Measurements from ENCODE around the gene GALNTL6. TPM values are rescaled to one million over a fixed set of nuclear protein-coding genes. Genes with fewer than 3 reads are reported as not detected.

The GALNTL6 gene
- total RNA-seq, 1 donor from 2014 or later: 0.61 TPM

- Mint-ChIP-seq H3K27me3 (ENCODE audit: low read depth, unreplicated experiment) (no peaks in the 10 kb centered on the region), H3K36me3 (ENCODE audit: low read depth, unreplicated experiment) (no peaks in the 10 kb centered on the region), H3K9me3 (ENCODE audit: unreplicated experiment) (peaks cover 1% of the 10 kb centered on the region), H3K4me1 (ENCODE audit: low read depth, unreplicated experiment) (no peaks in the 10 kb centered on the region), H3K27ac (ENCODE audit: unreplicated experiment) (no peak overlapping the region), H3K4me3 (ENCODE audit: unreplicated experiment) (no peak overlapping the region)
- no peaks in the 10 kb centered on the region for H3K27me3 ChIP-seq (ENCODE audit: insufficient read depth, low read length)
- H3K79me2 ChIP-seq (ENCODE audit: insufficient read depth, low read length): no peaks in the 10 kb centered on the region
- H3K4me3 ChIP-seq (ENCODE audit: insufficient read depth, low read depth, low read length): no peak overlapping the region
- no peaks in the 10 kb centered on the region for H3K4me1 ChIP-seq (ENCODE audit: insufficient read depth, low read length)
- H4K20me1 ChIP-seq (ENCODE audit: insufficient read depth, low read length): no peaks in the 10 kb centered on the region
- no peaks in the 10 kb centered on the region for H3K9me3 ChIP-seq (ENCODE audit: insufficient read depth, low read depth, low read length)
- H3K27ac ChIP-seq (ENCODE audit: low read depth, low read length): no peak overlapping the region
- DNase-seq (ENCODE audit: low read depth) (no peak), FAIRE-seq (no peak)
- no peaks in the 10 kb centered on the region for H3K36me3 ChIP-seq (ENCODE audit: insufficient read depth, low read length)
- H2AFZ ChIP-seq (ENCODE audit: low read depth, low read length): no peak overlapping the region
- H3K9ac ChIP-seq (ENCODE audit: low read length): no peak overlapping the region
- H3K4me2 ChIP-seq (ENCODE audit: low read length): no peak overlapping the region
- TF ChIP-seq CTCF (IDR thresholded peaks at IDR 0.05; ENCODE audit: insufficient read depth, low read depth, low read length) (no peak), EZH2 (IDR thresholded peaks at IDR 0.05; ENCODE audit: insufficient read depth, low read length) (no peak)
Observed at GRCh38 chr4:172887959-172888358, 1074.8 kb downstream of the GALNTL6 start.

- Mint-ChIP-seq H3K27me3 (ENCODE audit: low read depth, unreplicated experiment) (no peaks in the 10 kb centered on the region), H3K27ac (ENCODE audit: unreplicated experiment) (no peak overlapping the region), H3K4me1 (ENCODE audit: low read depth, unreplicated experiment) (no peaks in the 10 kb centered on the region), H3K9me3 (ENCODE audit: unreplicated experiment) (peaks cover 3% of the 10 kb centered on the region), H3K36me3 (ENCODE audit: low read depth, unreplicated experiment) (no peaks in the 10 kb centered on the region), H3K4me3 (ENCODE audit: unreplicated experiment) (no peak overlapping the region)
- no peaks in the 10 kb centered on the region for H3K79me2 ChIP-seq (ENCODE audit: insufficient read depth, low read length)
- H3K4me1 ChIP-seq (ENCODE audit: insufficient read depth, low read length): no peaks in the 10 kb centered on the region
- H3K9ac ChIP-seq (ENCODE audit: low read length): no peak overlapping the region
- no peak for DNase-seq (ENCODE audit: low read depth)
- FAIRE-seq: no peak
- H3K27ac ChIP-seq (ENCODE audit: low read depth, low read length): no peak overlapping the region
- H3K4me3 ChIP-seq (ENCODE audit: insufficient read depth, low read depth, low read length): no peak overlapping the region
- no peaks in the 10 kb centered on the region for H3K27me3 ChIP-seq (ENCODE audit: insufficient read depth, low read length)
- no peaks in the 10 kb centered on the region for H3K36me3 ChIP-seq (ENCODE audit: insufficient read depth, low read length)
- TF ChIP-seq CTCF (IDR thresholded peaks at IDR 0.05; ENCODE audit: insufficient read depth, low read depth, low read length): peak; percentile 51
- TF ChIP-seq EZH2 (IDR thresholded peaks at IDR 0.05; ENCODE audit: insufficient read depth, low read length): no peak
- H4K20me1 ChIP-seq (ENCODE audit: insufficient read depth, low read length): no peaks in the 10 kb centered on the region
- H3K9me3 ChIP-seq (ENCODE audit: insufficient read depth, low read depth, low read length): peaks cover 2% of the 10 kb centered on the region
- H2AFZ ChIP-seq (ENCODE audit: low read depth, low read length): no peak overlapping the region
- no peak overlapping the region for H3K4me2 ChIP-seq (ENCODE audit: low read length)
Observed at GRCh38 chr4:172892300-172892699, 1079.1 kb downstream of the GALNTL6 start.

GRCh38 chr4:172895699-172896098, 1082.5 kb downstream of the GALNTL6 start:
- H4K20me1 ChIP-seq (ENCODE audit: insufficient read depth, low read length): no peaks in the 10 kb centered on the region
- FAIRE-seq (no peak), DNase-seq (ENCODE audit: low read depth) (no peak)
- H3K4me2 ChIP-seq (ENCODE audit: low read length): no peak overlapping the region
- peaks cover 3% of the 10 kb centered on the region for H3K9me3 Mint-ChIP-seq (ENCODE audit: unreplicated experiment)
- TF ChIP-seq CTCF (IDR thresholded peaks at IDR 0.05; ENCODE audit: insufficient read depth, low read depth, low read length): no peak
- no peak for TF ChIP-seq EZH2 (IDR thresholded peaks at IDR 0.05; ENCODE audit: insufficient read depth, low read length)
- peaks cover 2% of the 10 kb centered on the region for H3K9me3 ChIP-seq (ENCODE audit: insufficient read depth, low read depth, low read length)
- H3K27me3 Mint-ChIP-seq (ENCODE audit: low read depth, unreplicated experiment): no peaks in the 10 kb centered on the region
- H3K4me1 Mint-ChIP-seq (ENCODE audit: low read depth, unreplicated experiment): peaks cover 5% of the 10 kb centered on the region
- no peaks in the 10 kb centered on the region for H3K27me3 ChIP-seq (ENCODE audit: insufficient read depth, low read length)
- H3K79me2 ChIP-seq (ENCODE audit: insufficient read depth, low read length): no peaks in the 10 kb centered on the region
- no peak overlapping the region for H3K4me3 ChIP-seq (ENCODE audit: insufficient read depth, low read depth, low read length)
- H3K36me3 Mint-ChIP-seq (ENCODE audit: low read depth, unreplicated experiment): no peaks in the 10 kb centered on the region
- no peaks in the 10 kb centered on the region for H3K36me3 ChIP-seq (ENCODE audit: insufficient read depth, low read length)
- no peak overlapping the region for H3K9ac ChIP-seq (ENCODE audit: low read length)
- no peak overlapping the region for H3K4me3 Mint-ChIP-seq (ENCODE audit: unreplicated experiment)
- H3K4me1 ChIP-seq (ENCODE audit: insufficient read depth, low read length): no peaks in the 10 kb centered on the region
- no peak overlapping the region for H3K27ac Mint-ChIP-seq (ENCODE audit: unreplicated experiment)
- H3K27ac ChIP-seq (ENCODE audit: low read depth, low read length): no peak overlapping the region
- no peak overlapping the region for H2AFZ ChIP-seq (ENCODE audit: low read depth, low read length)
